H1 (cell line): Measurements from ENCODE around the gene ATP6V0A4.

Experiments used
- EZH2 ChIP-seq: fragments of 200-600 bp; sonication (generic); IDR thresholded peaks from 2 replicates; pipeline ENCODE4 v1.7.1; 2012; ENCODE audit warnings: low read depth, mild to moderate bottlenecking, moderate library complexity, low read length, inconsistent platforms; ENCODE audit not compliant: severe bottlenecking
- GTF2F1 ChIP-seq: IDR thresholded peaks from 2 replicates; pipeline ENCODE4 v1.6.1; 2012; ENCODE audit warnings: low read depth, low read length, improper control_type of control experiment, borderline replicate concordance
- RNF2 ChIP-seq: fragments of 200-900, 300-1000 bp; sonication (generic); IDR thresholded peaks from 2 replicates; pipeline ENCODE4 v1.7.1; 2016; ENCODE audit warnings: borderline replicate concordance, low read depth, mild to moderate bottlenecking, antibody characterized with exemption, low read length; ENCODE audit not compliant: poor library complexity, severe bottlenecking; ENCODE audit errors: missing control alignments
- ZNF274 ChIP-seq: IDR thresholded peaks from 2 replicates; pipeline ENCODE4 v1.7.0; 2012; ENCODE audit warnings: low read length, borderline replicate concordance; ENCODE audit errors: extremely low read depth
- TF ChIP-seq, protein P1 (sequence below), 3 experiments: IDR thresholded peaks; 1 replicate in 2 of 3; 2 replicates in 1 of 3; pipeline versions ENCODE4 v1.5.1 to v1.6.1; 2011; ENCODE audit warnings: low read length in 3 of 3, mild to moderate bottlenecking in 3 of 3, inconsistent platforms in 2 of 3, low read depth in 1 of 3, moderate library complexity in 1 of 3; ENCODE audit not compliant: insufficient read depth in 1 of 3; ENCODE audit errors: control extremely low read depth in 1 of 3

DNA sequence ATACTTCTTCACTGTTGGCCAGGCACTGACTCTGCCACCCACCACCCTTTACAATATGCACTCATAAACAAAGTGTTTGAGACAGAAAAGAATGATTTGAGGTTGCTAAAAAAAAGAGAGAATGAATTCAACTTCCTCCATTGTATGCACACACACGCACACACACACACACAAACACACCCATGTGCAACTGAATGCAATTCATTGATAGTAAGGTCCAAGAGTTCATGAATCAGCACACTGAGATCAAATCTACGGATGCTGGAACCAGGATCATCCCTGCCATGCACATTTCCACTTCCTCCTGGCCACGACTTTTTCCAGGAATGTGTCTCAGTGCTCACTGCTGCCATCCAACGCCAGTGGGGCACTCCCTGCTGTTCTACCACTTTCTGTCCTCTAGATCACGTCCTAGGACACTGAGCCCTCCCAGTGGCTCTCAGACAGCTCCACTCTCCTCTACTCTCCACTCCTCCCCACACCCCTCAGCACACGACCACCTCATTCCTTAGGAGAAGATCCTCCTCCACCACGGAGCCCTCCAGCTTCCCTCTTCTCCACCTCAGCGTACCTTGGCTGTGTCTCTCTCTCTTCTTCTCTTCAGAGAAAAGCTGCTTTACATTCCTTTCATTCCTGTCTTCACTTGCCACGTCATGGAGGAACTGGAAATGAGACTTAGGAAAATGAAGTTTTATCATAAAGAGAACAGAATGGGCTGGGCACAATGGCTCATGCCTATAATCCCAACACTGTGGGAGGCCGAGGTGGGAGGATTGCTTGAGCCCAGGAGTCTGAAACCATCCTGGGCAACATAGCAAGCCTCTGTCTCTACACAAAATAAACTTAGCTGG lies 12.2 kb downstream of the ATP6V0A4 start:
- no peak for TF ChIP-seq RNF2
- no peak for TF ChIP-seq EZH2
- TF ChIP-seq, protein P1, sequence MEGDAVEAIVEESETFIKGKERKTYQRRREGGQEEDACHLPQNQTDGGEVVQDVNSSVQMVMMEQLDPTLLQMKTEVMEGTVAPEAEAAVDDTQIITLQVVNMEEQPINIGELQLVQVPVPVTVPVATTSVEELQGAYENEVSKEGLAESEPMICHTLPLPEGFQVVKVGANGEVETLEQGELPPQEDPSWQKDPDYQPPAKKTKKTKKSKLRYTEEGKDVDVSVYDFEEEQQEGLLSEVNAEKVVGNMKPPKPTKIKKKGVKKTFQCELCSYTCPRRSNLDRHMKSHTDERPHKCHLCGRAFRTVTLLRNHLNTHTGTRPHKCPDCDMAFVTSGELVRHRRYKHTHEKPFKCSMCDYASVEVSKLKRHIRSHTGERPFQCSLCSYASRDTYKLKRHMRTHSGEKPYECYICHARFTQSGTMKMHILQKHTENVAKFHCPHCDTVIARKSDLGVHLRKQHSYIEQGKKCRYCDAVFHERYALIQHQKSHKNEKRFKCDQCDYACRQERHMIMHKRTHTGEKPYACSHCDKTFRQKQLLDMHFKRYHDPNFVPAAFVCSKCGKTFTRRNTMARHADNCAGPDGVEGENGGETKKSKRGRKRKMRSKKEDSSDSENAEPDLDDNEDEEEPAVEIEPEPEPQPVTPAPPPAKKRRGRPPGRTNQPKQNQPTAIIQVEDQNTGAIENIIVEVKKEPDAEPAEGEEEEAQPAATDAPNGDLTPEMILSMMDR (IDR thresholded peaks at IDR 0.05; ENCODE audit: control extremely low read depth in 1 of 3, insufficient read depth in 1 of 3, low read depth in 1 of 3, low read length in 3 of 3): no peak
- no peak for TF ChIP-seq ZNF274
- TF ChIP-seq GTF2F1: no peak
